ENCODE measurements around the gene KCNMA1.

KCNMA1 gene

GRCh38 chr10:76975126-76975525, 662.5 kb downstream of the KCNMA1 start:
- no peak for DNase-seq (ENCODE audit: low read depth)

- no peak for DNase-seq (ENCODE audit: low read depth)
These were observed 663.5 kb downstream of the KCNMA1 start for GRCh38 chr10:76974017-76974691.

- DNase-seq (ENCODE audit: low read depth) = no peak
These were observed 664.3 kb downstream of the KCNMA1 start for GRCh38 chr10:76973091-76974016.

GRCh38 chr10:76972541-76972940, 665.1 kb downstream of the KCNMA1 start:
- DNase-seq (ENCODE audit: low read depth) = no peak

- DNase-seq (ENCODE audit: low read depth) = no peak
These were observed 665.9 kb downstream of the KCNMA1 start for GRCh38 chr10:76971547-76972170.

- DNase-seq (ENCODE audit: low read depth) = no peak
These were observed 666.7 kb downstream of the KCNMA1 start for GRCh38 chr10:76970711-76971519.

- DNase-seq (ENCODE audit: low read depth) = no peak
These were observed 668.2 kb downstream of the KCNMA1 start for GRCh38 chr10:76969366-76969948.

GRCh38 chr10:76968483-76968882, 669.1 kb downstream of the KCNMA1 start:
- no peak for DNase-seq (ENCODE audit: low read depth)

- no peak for DNase-seq (ENCODE audit: low read depth)
These were observed 674.8 kb downstream of the KCNMA1 start for GRCh38 chr10:76962851-76963250.

GRCh38 chr10:76961841-76962240, 675.8 kb downstream of the KCNMA1 start:
- DNase-seq (ENCODE audit: low read depth) = no peak

GRCh38 chr10:76959111-76959510, 678.5 kb downstream of the KCNMA1 start:
- no peak for DNase-seq (ENCODE audit: low read depth)

GRCh38 chr10:76954838-76955237, 682.8 kb downstream of the KCNMA1 start:
- DNase-seq (ENCODE audit: low read depth) = no peak

GRCh38 chr10:76950354-76950753, 687.3 kb downstream of the KCNMA1 start:
- DNase-seq (ENCODE audit: low read depth) = no peak

- DNase-seq (ENCODE audit: low read depth) = peak; percentile 43
These were observed 691.3 kb downstream of the KCNMA1 start for GRCh38 chr10:76946270-76946669.

- no peak for DNase-seq (ENCODE audit: low read depth)
These were observed 692.4 kb downstream of the KCNMA1 start for GRCh38 chr10:76945166-76945565.

- no peak for DNase-seq (ENCODE audit: low read depth)
These were observed 693.0 kb downstream of the KCNMA1 start for GRCh38 chr10:76944640-76945039.

- DNase-seq (ENCODE audit: low read depth) = no peak
These were observed 694.8 kb downstream of the KCNMA1 start for GRCh38 chr10:76942628-76943416.

GRCh38 chr10:76939933-76940468, 697.6 kb downstream of the KCNMA1 start:
- DNase-seq (ENCODE audit: low read depth) = no peak

- DNase-seq (ENCODE audit: low read depth) = no peak
These were observed 700.4 kb downstream of the KCNMA1 start for GRCh38 chr10:76937181-76937600.

GRCh38 chr10:76935941-76936613, 701.5 kb downstream of the KCNMA1 start:
- DNase-seq (ENCODE audit: low read depth) = no peak
